ENCODE results near the gene DHDH. TPM values are rescaled to one million over a fixed set of nuclear protein-coding genes. Genes with fewer than 3 reads are reported as not detected.

Gene DHDH
- total RNA-seq, 6 donors from 2014 or later, result 1.9 to 6.3 (median 2.8) TPM

DNA sequence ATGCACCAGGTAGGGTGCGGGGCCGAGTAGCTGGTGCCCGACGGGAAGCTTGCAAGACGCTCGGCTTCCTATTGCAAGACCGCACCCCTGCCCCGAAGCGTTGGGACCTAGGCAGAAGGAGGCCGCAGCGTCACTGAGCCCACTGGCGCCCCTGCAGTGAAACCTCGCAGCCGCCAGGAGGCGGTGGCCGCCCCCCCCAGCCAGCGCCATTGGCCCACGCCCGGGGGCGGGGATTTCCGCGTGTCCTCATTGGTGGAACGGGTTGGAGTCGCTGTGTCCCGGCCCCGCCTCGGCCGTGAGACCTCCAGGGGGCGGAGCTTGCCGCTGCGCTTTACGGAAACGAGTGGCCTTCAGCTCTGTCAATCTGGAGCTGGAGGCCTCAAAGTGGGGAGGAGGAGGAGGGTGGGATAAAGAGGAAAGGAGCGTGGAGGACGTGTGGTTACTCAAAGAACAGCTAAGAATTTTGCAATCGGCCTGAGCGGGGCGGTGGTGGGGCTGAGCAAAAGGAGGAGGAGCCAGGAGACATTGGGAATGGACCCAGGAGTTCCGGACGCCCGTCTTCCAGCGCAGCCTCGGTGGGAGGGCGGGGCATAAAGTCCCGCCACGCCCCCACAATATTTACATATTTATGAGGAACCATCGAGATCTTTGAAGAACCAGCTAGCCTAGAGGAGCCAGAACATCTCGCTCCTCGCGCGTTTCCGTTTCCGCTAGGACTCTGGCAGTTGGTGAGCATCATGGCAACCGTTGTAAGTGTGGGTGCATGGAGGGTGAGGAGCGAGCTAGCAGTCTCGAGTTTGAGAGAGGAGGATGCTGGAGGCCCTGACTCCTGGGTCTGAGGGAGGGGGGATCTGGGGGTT lies 59.9 kb downstream of the DHDH start, which contains the start of the genes GYS1 and RUVBL2:
Gene GYS1 (minus strand): TSS at position 135 of the 860 bp plus-strand sequence. CDS start 197 bp downstream, outside the sequence.
Gene RUVBL2 (plus strand): TSS at position 713 of the 860 bp plus-strand sequence. CDS start 25 bp downstream, at position 738.
- H3K4me1 ChIP-seq, result peaks cover 24 to 43% (median 34%) of the 10 kb centered on the region in 4 donors
- H3K27me3 ChIP-seq, result no peaks in the 10 kb centered on the region
- H3K27ac ChIP-seq, result peak within 1 kb of the TSS; percentile 84 to 98 (median 95)
- WGBS, 2 donors, result 0% methylated on average over 19 to 31 of the region's 56 CpGs
- H3K36me3 ChIP-seq, result peaks cover 1 to 25% (median 13%) of the 10 kb centered on the region in 4 donors
- ATAC-seq (ENCODE audit: low FRiP score in 2 of 2) (peak; percentile 97 to 98), DNase-seq (peak; percentile 99)
- H3K9me3 ChIP-seq, result no peaks in the 10 kb centered on the region
- TF ChIP-seq POLR2A (IDR thresholded peaks at IDR 0.05), result peak in 3 of 4 donors; percentile 74 to 92 (median 90)
- peak; percentile 85 to 97 for TF ChIP-seq POLR2AphosphoS5 (IDR thresholded peaks at IDR 0.05)
- TF ChIP-seq EP300 (IDR thresholded peaks at IDR 0.05), result peak in 1 of 4 donors; percentile 57
- TF ChIP-seq, protein P1, sequence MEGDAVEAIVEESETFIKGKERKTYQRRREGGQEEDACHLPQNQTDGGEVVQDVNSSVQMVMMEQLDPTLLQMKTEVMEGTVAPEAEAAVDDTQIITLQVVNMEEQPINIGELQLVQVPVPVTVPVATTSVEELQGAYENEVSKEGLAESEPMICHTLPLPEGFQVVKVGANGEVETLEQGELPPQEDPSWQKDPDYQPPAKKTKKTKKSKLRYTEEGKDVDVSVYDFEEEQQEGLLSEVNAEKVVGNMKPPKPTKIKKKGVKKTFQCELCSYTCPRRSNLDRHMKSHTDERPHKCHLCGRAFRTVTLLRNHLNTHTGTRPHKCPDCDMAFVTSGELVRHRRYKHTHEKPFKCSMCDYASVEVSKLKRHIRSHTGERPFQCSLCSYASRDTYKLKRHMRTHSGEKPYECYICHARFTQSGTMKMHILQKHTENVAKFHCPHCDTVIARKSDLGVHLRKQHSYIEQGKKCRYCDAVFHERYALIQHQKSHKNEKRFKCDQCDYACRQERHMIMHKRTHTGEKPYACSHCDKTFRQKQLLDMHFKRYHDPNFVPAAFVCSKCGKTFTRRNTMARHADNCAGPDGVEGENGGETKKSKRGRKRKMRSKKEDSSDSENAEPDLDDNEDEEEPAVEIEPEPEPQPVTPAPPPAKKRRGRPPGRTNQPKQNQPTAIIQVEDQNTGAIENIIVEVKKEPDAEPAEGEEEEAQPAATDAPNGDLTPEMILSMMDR (IDR thresholded peaks at IDR 0.05), result peak; percentile 95 to 100 (median 100)
- peak within 1 kb of the TSS; percentile 53 to 94 (median 71) for H3K4me3 ChIP-seq

DNA sequence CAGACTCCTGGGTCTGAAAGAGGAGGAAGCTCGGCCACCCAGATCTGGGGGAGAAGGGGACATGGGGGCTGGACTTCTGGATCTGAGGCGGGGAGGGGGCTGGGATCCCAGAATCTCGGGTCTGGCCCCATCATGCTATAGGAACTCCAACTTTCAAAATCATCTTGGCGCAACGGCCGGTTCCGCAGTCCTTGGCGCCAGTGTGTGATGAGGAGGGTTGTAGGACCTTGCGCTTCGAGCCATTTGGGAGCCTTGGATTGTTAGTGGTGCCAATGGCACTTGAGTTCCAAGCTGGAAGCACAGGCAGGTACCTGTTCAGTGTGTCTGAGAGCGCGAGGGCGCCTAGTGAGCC lies 60.5 kb downstream of the DHDH start:
- Histone ChIP-seq H3K4me3 (peak overlapping the region; percentile 33 to 84 (median 56)), H3K27me3 (no peaks in the 10 kb centered on the region), H3K27ac (peak overlapping the region; percentile 84 to 98 (median 95)), H3K36me3 (peaks cover 0 to 18% (median 6%) of the 10 kb centered on the region in 4 donors), H3K4me1 (peaks cover 24 to 43% (median 34%) of the 10 kb centered on the region in 4 donors), H3K9me3 (no peaks in the 10 kb centered on the region)
- TF ChIP-seq POLR2AphosphoS5 (IDR thresholded peaks at IDR 0.05), result no peak
- no peak for TF ChIP-seq POLR2A (IDR thresholded peaks at IDR 0.05)
- TF ChIP-seq, protein P1 (IDR thresholded peaks at IDR 0.05), result no peak
- DNase-seq, result no peak
- no peak for ATAC-seq (ENCODE audit: low FRiP score in 2 of 2)
- 0% methylated on average over 5 to 13 of the region's 13 CpGs for WGBS, 2 donors

Small RNA genes within 50 kb of the gene (small RNA-seq; reads per million reads assigned to genes)
- gene AC026803.1, result 0 reads per million in 4 donors

Other genes starting within 250 kb of the DHDH start
- 1 to 10 TPM in 3 of 6 donors, under 1 TPM in 2, not detected in 1; 0.15 to 4.7 (median 1.9) TPM for gene FUT2, start 237.7 kb upstream of the DHDH start, total RNA-seq
- 1 to 10 TPM in 5 of 6 donors, not detected in 1; 1.1 to 3.1 (median 1.3) TPM for gene MAMSTR, start 214.0 kb upstream of the DHDH start, total RNA-seq
- gene RASIP1, start 193.1 kb upstream of the DHDH start, total RNA-seq, result 10 to 100 TPM; 14.7 to 74.4 (median 26.3) TPM
- gene IZUMO1, start 186.8 kb upstream of the DHDH start, total RNA-seq, result 1 to 10 TPM in 5 of 6 donors, not detected in 1; 1.4 to 4.2 (median 2.5) TPM
- gene FUT1, start 181.1 kb upstream of the DHDH start, total RNA-seq, result 10 to 100 TPM in 3 of 6 donors, 1 to 10 TPM in 3; 7.2 to 17.4 (median 10.1) TPM
- gene FGF21, start 178.2 kb upstream of the DHDH start, total RNA-seq, result not detected
- 100 to 1,000 TPM in 1 of 6 donors, 10 to 100 TPM in 5; 50.7 to 221 (median 81.2) TPM for gene BCAT2, start 122.7 kb upstream of the DHDH start, total RNA-seq
- 10 to 100 TPM; 13.8 to 65.0 (median 28.5) TPM for gene HSD17B14, start 97.2 kb upstream of the DHDH start, total RNA-seq
- gene PLEKHA4, start 65.1 kb upstream of the DHDH start, total RNA-seq, result 10 to 100 TPM in 5 of 6 donors, 1 to 10 TPM in 1; 6.3 to 34.9 (median 21.2) TPM
- gene PPP1R15A, start 61.3 kb upstream of the DHDH start, total RNA-seq, result 100 to 1,000 TPM in 5 of 6 donors, 10 to 100 TPM in 1; 96.2 to 194 (median 114) TPM
- gene TULP2, start 35.0 kb upstream of the DHDH start, total RNA-seq, result 1 to 10 TPM in 1 of 6 donors, under 1 TPM in 2, not detected in 3; 0.30 to 4.9 (median 0.86) TPM
- gene NUCB1, start 33.4 kb upstream of the DHDH start, total RNA-seq, result 100 to 1,000 TPM; 278 to 463 (median 341) TPM
- 100 to 1,000 TPM in 4 of 6 donors, 10 to 100 TPM in 2; 68.1 to 143 (median 112) TPM for gene BAX, start 21.2 kb downstream of the DHDH start, total RNA-seq
- gene FTL, start 31.6 kb downstream of the DHDH start, total RNA-seq, result over 10,000 TPM in 3 of 6 donors, 1,000 to 10,000 TPM in 3; 5,928 to 23,282 (median 11,982) TPM
- 10 to 100 TPM; 26.4 to 79.6 (median 35.6) TPM for gene GYS1, start 59.6 kb downstream of the DHDH start, total RNA-seq
- 100 to 1,000 TPM in 2 of 6 donors, 10 to 100 TPM in 4; 45.7 to 105 (median 70.6) TPM for gene RUVBL2, start 60.2 kb downstream of the DHDH start, total RNA-seq
- under 1 TPM in 1 of 6 donors, not detected in 5; 0.77 TPM for gene LHB, start 83.4 kb downstream of the DHDH start, total RNA-seq
- gene CGB3, start 90.6 kb downstream of the DHDH start, total RNA-seq, result not detected
- gene CGB2, start 98.2 kb downstream of the DHDH start, total RNA-seq, result not detected
- not detected for gene CGB1, start 103.2 kb downstream of the DHDH start, total RNA-seq
- gene CGB5, start 110.1 kb downstream of the DHDH start, total RNA-seq, result not detected
- gene CGB8, start 115.4 kb downstream of the DHDH start, total RNA-seq, result not detected
- 1 to 10 TPM in 1 of 6 donors, under 1 TPM in 5; 0.22 to 5.2 (median 0.55) TPM for gene CGB7, start 124.0 kb downstream of the DHDH start, total RNA-seq
- gene NTF4, start 131.1 kb downstream of the DHDH start, total RNA-seq, result 10 to 100 TPM in 1 of 6 donors, 1 to 10 TPM in 5; 1.2 to 10.5 (median 4.9) TPM
- gene KCNA7, start 139.0 kb downstream of the DHDH start, total RNA-seq, result not detected
- gene SNRNP70, start 151.8 kb downstream of the DHDH start, total RNA-seq, result 1,000 to 10,000 TPM in 1 of 6 donors, 100 to 1,000 TPM in 5; 147 to 1,500 (median 176) TPM
- gene LIN7B, start 180.7 kb downstream of the DHDH start, total RNA-seq, result 10 to 100 TPM in 1 of 6 donors, 1 to 10 TPM in 5; 3.1 to 10.2 (median 7.6) TPM
- gene C19orf73, start 185.4 kb downstream of the DHDH start, total RNA-seq, result 1 to 10 TPM in 4 of 6 donors, under 1 TPM in 1, not detected in 1; 0.89 to 7.9 (median 2.3) TPM
- gene PPFIA3, start 185.8 kb downstream of the DHDH start, total RNA-seq, result 10 to 100 TPM in 1 of 6 donors, 1 to 10 TPM in 5; 2.4 to 11.5 (median 5.9) TPM
- 1 to 10 TPM in 3 of 6 donors, under 1 TPM in 2, not detected in 1; 0.61 to 2.1 (median 1.2) TPM for gene HRC, start 221.7 kb downstream of the DHDH start, total RNA-seq
- 100 to 1,000 TPM in 1 of 6 donors, 10 to 100 TPM in 5; 23.9 to 120 (median 49.3) TPM for gene TRPM4, start 224.1 kb downstream of the DHDH start, total RNA-seq

All from upper lobe of left lung (tissue), 6 donors.